ENCODE measurements around the gene HIF3A.

- TF ChIP-seq CTCF (conservative IDR thresholded peaks at IDR 0.05; ENCODE audit: low read depth, low read length) (no peak), POLR2A (IDR thresholded peaks at IDR 0.05; ENCODE audit: low read depth, low read length) (no peak), RCOR1 (IDR thresholded peaks at IDR 0.05; ENCODE audit: insufficient replicate concordance, low read length) (no peak)
These were observed 26.2 kb upstream of the HIF3A start for GRCh38 chr19:46270521-46271256.
